ENCODE data around the gene SLX4IP.

SLX4IP gene

GRCh38 chr20:10541668-10542411, 106.7 kb downstream of the SLX4IP start:
- no peak for TF ChIP-seq CTCF (IDR thresholded peaks at IDR 0.05; ENCODE audit: borderline replicate concordance, insufficient read depth, low read depth, low read length)
- H3K4me3 ChIP-seq (ENCODE audit: low read depth, low read length) = no peak overlapping the region

- TF ChIP-seq CTCF (IDR thresholded peaks at IDR 0.05; ENCODE audit: borderline replicate concordance, insufficient read depth, low read depth, low read length) = no peak
- no peak overlapping the region for H3K4me3 ChIP-seq (ENCODE audit: low read depth, low read length)
Measured at GRCh38 chr20:10542442-10542841, 107.3 kb downstream of the SLX4IP start.

- TF ChIP-seq CTCF (IDR thresholded peaks at IDR 0.05; ENCODE audit: borderline replicate concordance, insufficient read depth, low read depth, low read length) = no peak
- no peak overlapping the region for H3K4me3 ChIP-seq (ENCODE audit: low read depth, low read length)
Measured at GRCh38 chr20:10543480-10543879, 108.4 kb downstream of the SLX4IP start.

- H3K4me3 ChIP-seq (ENCODE audit: low read depth, low read length) = no peak overlapping the region
- no peak for TF ChIP-seq CTCF (IDR thresholded peaks at IDR 0.05; ENCODE audit: borderline replicate concordance, insufficient read depth, low read depth, low read length)
Measured at GRCh38 chr20:10547276-10548114, 112.4 kb downstream of the SLX4IP start.

GRCh38 chr20:10549511-10549910, 114.4 kb downstream of the SLX4IP start:
- no peak overlapping the region for H3K4me3 ChIP-seq (ENCODE audit: low read depth, low read length)
- no peak for TF ChIP-seq CTCF (IDR thresholded peaks at IDR 0.05; ENCODE audit: borderline replicate concordance, insufficient read depth, low read depth, low read length)

- no peak for TF ChIP-seq CTCF (IDR thresholded peaks at IDR 0.05; ENCODE audit: borderline replicate concordance, insufficient read depth, low read depth, low read length)
- no peak overlapping the region for H3K4me3 ChIP-seq (ENCODE audit: low read depth, low read length)
Measured at GRCh38 chr20:10550204-10551118, 115.4 kb downstream of the SLX4IP start.

Data from GM12875 (cell line).